NCI-H69 (cell line): ENCODE results near the gene RPL22.
A peak's percentile ranks its signal among the peaks of the same experiment; 100 is the strongest.

Experiments used
- DNase-seq: peaks from one replicate; lab custom pipeline; 2025; lab: John Stamatoyannopoulos, UW

The RPL22 gene

GRCh38 chr1:6199298-6200187 is at the start of gene RPL22:
Gene RPL22, minus strand, starts transcription at chr1:6199595. Its CDS starts 22 bp downstream, at chr1:6199573.
- DNase-seq: peak; percentile 97

GRCh38 chr1:6248161-6248776 is 48.9 kb upstream of the RPL22 start:
- no peak for DNase-seq

GRCh38 chr1:6247651-6248050 is 48.3 kb upstream of the RPL22 start:
- no peak for DNase-seq

GRCh38 chr1:6246497-6247467 is 47.4 kb upstream of the RPL22 start:
- DNase-seq: peak; percentile 76

- peak; percentile 83 for DNase-seq
Observed at GRCh38 chr1:6245869-6246496, 46.6 kb upstream of the RPL22 start.

- DNase-seq: peak; percentile 87
Observed at GRCh38 chr1:6245086-6245868, 45.9 kb upstream of the RPL22 start.

- DNase-seq: no peak
Observed at GRCh38 chr1:6244401-6245049, 45.1 kb upstream of the RPL22 start.

GRCh38 chr1:6243993-6244392 is 44.6 kb upstream of the RPL22 start, which contains the start of gene HES3:
Gene HES3, plus strand, starts transcription at chr1:6244179. Its CDS starts 187 bp downstream, at chr1:6244366.
- no peak for DNase-seq

- DNase-seq: no peak
Observed at GRCh38 chr1:6243053-6243834, 43.8 kb upstream of the RPL22 start.

- peak; percentile 63 for DNase-seq
Observed at GRCh38 chr1:6241887-6242740, 42.7 kb upstream of the RPL22 start.

- no peak for DNase-seq
Observed at GRCh38 chr1:6241107-6241886, 41.9 kb upstream of the RPL22 start.

- DNase-seq: peak; percentile 80
Observed at GRCh38 chr1:6239950-6240768, 40.8 kb upstream of the RPL22 start.

- DNase-seq: no peak
Observed at GRCh38 chr1:6239213-6239752, 39.9 kb upstream of the RPL22 start.

GRCh38 chr1:6237093-6237492 is 37.7 kb upstream of the RPL22 start:
- no peak for DNase-seq

- DNase-seq: peak; percentile 38
Observed at GRCh38 chr1:6235296-6235677, 35.9 kb upstream of the RPL22 start.

- DNase-seq: peak; percentile 8
Observed at GRCh38 chr1:6234502-6235295, 35.3 kb upstream of the RPL22 start.
